ENCODE measurements around the gene BMS1.
"Not testable (repeated sequence)": the region's sequence is repeated elsewhere in the genome, so short reads cannot be mapped to it uniquely, and the experiment has no call there.

The BMS1 gene

DNA sequence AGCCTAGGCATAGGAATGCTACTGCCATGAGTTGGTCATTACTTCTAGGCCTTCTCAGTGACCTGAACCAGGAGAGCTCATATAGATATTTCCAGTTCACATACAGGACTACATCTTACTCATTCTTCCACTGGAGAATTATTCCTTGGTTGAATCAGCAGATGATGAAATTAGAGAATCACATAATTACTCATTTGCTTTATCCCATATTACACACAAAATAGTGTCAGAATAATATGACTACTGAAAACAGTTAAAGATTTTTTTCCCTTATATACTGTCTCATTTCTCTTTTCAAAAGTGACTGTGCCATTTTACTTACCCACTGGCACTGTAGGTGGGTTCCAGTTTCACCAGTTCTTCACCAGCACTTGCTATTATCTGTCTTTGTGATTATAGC, 18.5 kb downstream of the BMS1 start:
- ChIA-PET POLR2A (no interaction called here), CTCF (no interaction called here)
- TF ChIP-seq, protein P1, sequence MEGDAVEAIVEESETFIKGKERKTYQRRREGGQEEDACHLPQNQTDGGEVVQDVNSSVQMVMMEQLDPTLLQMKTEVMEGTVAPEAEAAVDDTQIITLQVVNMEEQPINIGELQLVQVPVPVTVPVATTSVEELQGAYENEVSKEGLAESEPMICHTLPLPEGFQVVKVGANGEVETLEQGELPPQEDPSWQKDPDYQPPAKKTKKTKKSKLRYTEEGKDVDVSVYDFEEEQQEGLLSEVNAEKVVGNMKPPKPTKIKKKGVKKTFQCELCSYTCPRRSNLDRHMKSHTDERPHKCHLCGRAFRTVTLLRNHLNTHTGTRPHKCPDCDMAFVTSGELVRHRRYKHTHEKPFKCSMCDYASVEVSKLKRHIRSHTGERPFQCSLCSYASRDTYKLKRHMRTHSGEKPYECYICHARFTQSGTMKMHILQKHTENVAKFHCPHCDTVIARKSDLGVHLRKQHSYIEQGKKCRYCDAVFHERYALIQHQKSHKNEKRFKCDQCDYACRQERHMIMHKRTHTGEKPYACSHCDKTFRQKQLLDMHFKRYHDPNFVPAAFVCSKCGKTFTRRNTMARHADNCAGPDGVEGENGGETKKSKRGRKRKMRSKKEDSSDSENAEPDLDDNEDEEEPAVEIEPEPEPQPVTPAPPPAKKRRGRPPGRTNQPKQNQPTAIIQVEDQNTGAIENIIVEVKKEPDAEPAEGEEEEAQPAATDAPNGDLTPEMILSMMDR (IDR thresholded peaks at IDR 0.05; ENCODE audit: insufficient read depth, low read length, missing control alignments), result no peak
- no peak for DNase-seq (ENCODE audit: low read depth, low spot score)
- H3K4me3 ChIP-seq (ENCODE audit: low read depth, low read length), result no peak overlapping the region

DNA sequence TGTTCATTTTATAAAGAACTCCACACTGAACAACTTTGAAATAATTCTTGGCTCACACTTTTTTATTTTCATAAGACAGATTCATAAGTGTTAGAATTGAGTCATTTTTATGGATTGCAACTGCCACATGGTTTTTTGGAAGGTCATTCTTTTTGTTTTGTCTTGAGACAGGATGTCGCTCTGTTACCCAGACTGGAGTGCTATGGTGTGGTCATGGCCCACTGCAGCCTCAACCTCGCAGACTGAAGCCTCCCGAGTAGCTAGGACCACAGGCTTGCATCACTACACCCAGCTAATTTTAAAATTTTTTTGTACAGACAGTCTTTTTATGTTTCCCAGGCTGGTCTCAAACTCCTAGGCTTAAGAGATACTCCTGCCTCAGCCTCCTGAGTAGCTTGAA, 20.3 kb downstream of the BMS1 start:
- H3K4me3 ChIP-seq (ENCODE audit: low read depth, low read length), result no peak overlapping the region
- CTCF ChIA-PET, result no interaction called here
- DNase-seq (ENCODE audit: low read depth, low spot score), result no peak
- POLR2A ChIA-PET, result no interaction called here
- TF ChIP-seq, protein P1 (IDR thresholded peaks at IDR 0.05; ENCODE audit: insufficient read depth, low read length, missing control alignments), result no peak

DNA sequence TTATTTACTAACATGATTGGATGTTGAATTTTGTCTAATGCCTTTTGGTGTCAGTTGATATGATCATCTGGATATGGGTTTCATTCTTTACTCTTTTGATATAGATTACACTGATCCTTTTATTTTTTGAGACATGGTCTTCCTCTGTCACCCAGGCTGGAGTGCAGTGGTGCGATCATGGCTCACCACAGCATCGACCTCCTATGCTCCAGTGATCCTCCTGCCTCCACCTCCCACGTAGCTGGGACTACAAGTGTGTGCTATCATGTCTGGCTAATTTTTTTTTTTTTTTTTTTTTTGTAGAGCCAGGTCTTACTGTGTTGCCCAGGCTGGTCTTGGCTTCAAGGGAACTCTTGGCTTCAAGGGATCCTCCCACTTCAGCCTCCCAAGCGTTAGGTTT, 27.1 kb downstream of the BMS1 start:
- ChIA-PET CTCF (no interaction called here), POLR2A (no interaction called here)
- no peak overlapping the region for H3K4me3 ChIP-seq (ENCODE audit: low read depth, low read length)
- no peak for DNase-seq (ENCODE audit: low read depth, low spot score)
- TF ChIP-seq, protein P1 (IDR thresholded peaks at IDR 0.05; ENCODE audit: insufficient read depth, low read length, missing control alignments), result no peak

DNA sequence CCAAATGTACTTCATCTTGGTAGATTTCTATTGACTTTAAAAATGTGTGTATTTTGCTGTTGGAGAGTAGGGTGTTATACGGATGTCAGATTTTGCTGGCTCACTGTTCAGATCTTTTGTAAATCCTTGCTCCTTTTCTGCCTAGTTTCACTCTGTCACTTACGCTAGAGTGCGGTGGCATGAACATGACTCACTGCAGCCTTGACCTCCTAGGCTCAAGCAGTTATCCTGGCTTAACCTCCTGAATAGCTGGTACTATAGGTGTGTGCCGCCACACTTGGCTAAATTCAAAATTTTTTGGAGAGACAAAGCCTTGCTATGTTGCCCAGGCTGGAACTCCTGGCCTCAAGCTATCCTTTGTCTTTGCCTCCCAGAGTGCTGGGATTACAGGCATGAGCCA, 29.4 kb downstream of the BMS1 start:
- H3K4me3 ChIP-seq (ENCODE audit: low read depth, low read length), result no peak overlapping the region
- DNase-seq (ENCODE audit: low read depth, low spot score), result no peak
- TF ChIP-seq, protein P1 (IDR thresholded peaks at IDR 0.05; ENCODE audit: insufficient read depth, low read length, missing control alignments), result no peak
- CTCF ChIA-PET, result no interaction called here
- POLR2A ChIA-PET, result no interaction called here

DNA sequence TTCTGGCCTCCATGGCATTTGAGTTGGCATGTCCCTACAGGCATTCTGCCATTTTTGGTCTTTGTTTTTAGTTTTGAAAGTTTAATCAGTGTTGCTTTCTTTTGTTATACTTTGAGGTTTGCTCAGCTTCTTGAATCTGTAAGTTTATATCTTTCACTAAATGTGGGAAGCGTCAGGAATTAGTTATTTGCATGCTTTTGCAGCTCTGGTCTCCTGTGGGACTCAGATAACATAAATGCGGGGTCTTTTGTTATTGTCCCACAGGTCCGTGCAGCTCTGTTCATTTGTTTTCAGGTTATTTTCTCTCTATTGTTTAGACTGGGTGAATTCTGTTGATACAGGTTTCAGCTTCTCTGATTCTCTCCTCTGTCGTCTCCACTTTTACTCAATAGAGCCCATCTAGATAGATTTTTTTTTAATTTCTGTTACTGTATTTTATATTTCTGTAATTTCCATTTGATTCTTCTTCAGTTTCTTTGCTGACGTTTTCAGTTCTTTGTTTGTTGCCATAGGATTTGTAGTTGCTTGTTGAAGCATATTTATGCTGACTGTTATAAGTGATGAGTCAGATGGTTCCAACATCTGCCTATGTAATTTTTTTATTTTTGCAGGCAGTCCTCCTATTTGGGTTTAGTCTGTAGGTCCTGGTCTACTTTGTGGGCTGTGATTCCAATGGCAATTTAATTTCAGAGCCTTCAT, 31.5 kb downstream of the BMS1 start:
- POLR2A ChIA-PET; DNase-seq (ENCODE audit: low read depth, low spot score); CTCF ChIA-PET; H3K4me3 ChIP-seq (ENCODE audit: low read depth, low read length): not testable (repeated sequence)

DNA sequence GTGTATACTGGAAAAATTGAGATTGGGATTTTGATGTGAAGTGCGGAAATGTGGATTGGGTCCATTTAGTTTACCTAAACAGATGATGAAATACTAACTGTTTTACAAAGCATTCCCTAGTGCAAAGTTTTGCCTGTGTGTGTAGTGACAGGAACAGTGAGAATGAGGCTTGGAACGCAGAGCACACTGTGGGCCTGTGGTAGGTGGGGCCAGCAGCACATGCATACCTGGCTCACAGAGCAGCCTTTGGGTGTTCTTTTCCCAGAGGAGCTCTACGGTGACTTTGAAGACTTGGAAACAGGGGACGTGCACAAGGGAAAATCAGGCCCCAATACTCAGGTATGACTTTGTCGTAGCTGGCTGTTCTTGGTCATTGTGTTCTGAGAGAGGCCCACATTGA, 33.7 kb downstream of the BMS1 start:
- POLR2A ChIA-PET; H3K4me3 ChIP-seq (ENCODE audit: low read depth, low read length): not testable (repeated sequence)

DNA sequence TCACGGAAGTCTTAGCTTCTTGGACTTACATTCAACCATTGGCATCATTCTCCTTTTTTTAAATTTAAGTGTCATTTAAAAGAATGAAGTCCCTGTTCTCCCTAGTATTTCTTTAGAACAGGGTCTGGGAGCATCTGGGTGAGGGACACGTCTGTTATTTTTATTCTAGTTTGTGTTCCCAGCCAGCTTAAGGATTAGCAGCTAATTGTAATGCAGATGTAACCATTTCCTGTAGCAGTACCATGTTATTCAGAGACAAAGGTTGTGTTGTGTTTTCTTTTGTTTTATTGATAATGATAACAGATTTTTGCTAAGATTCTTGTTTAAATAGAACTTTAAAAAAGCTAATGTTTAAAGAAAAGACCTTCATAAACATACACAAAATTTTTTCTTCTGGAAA, 34.3 kb downstream of the BMS1 start:
- DNase-seq (ENCODE audit: low read depth, low spot score), result no peak
- CTCF ChIA-PET, result no interaction called here
- H3K4me3 ChIP-seq (ENCODE audit: low read depth, low read length), result no peak overlapping the region
- TF ChIP-seq, protein P1 (IDR thresholded peaks at IDR 0.05; ENCODE audit: insufficient read depth, low read length, missing control alignments), result no peak
- POLR2A ChIA-PET, result no interaction called here

More for the DNA sequence above, 33.7 kb downstream of the BMS1 start:
- CTCF ChIA-PET; DNase-seq (ENCODE audit: low read depth, low spot score): not testable (repeated sequence)

DNA sequence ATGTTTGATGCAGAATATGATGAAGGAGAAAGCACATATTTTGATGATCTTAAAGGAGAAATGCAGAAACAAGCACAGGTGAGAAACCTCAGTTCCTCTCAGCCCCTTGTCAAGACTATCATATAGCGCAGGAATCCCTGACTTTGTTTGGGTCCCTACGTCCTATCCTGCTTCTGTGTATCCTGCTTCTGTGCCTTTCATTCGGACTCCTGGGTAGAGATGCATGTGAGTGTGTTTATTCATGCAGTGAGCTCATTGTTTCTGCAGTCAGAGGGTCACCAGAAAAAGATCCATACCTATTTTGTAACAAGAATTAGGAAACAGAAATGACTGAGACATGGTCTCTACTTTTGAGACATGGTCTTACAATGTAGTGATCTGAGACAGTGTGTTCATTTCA, 34.8 kb downstream of the BMS1 start:
- H3K4me3 ChIP-seq (ENCODE audit: low read depth, low read length); POLR2A ChIA-PET; CTCF ChIA-PET; DNase-seq (ENCODE audit: low read depth, low spot score): not testable (repeated sequence)

DNA sequence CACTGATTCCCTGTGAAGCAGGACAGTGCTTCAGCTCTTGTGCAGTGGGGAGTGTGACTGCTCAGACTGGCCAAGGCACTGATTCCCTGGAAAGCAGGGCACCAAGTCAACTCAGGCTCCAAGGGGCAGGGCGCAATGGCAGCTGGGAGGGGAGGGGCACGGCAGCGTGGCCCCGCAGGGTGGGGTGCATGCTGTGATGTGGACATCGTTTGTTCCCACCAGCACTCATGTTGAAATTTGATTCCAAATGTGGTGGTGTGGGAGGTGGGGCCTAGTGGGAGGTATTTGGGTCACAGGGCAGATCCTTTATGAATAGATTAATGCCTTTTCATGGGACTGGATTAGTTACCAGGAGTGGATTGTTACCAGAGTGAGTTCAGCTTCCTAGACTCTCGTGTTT, 44.2 kb downstream of the BMS1 start:
- CTCF ChIA-PET, result not testable (repeated sequence)

More for the DNA sequence above, 44.2 kb downstream of the BMS1 start:
- DNase-seq (ENCODE audit: low read depth, low spot score); H3K4me3 ChIP-seq (ENCODE audit: low read depth, low read length): not testable (repeated sequence)
- POLR2A ChIA-PET, result interaction anchor here (0.8 kb wide), 1 partner anchor 44 kb away, joined by 3 read pairs; no protein-coding TSS in a partner anchor

Data from AG04449 (cell line).